Mucosa of descending colon (tissue), 3 donors: Measurements from ENCODE around the gene MON1A. TPM values are rescaled to one million over a fixed set of nuclear protein-coding genes. Genes with fewer than 3 reads are reported as not detected.
"Not testable (repeated sequence)": the region's sequence is repeated elsewhere in the genome, so short reads cannot be mapped to it uniquely, and the experiment has no call there.

ENCODE experiments used
- ATAC-seq: fragments of 200-7000 bp; cut with Tn5 transposase; one replicate; pipeline ENCODE4 v1.9.1; 2020; ENCODE audit warnings: mild to moderate bottlenecking, moderate library complexity
- DNase-seq, 3 donors: peaks; one replicate each; pipeline ENCODE4 v3.0.0-alpha.2; 2020
- H3K36me3 ChIP-seq: fragments of 200-600 bp; one replicate; pipeline ENCODE4 v1.8.0; 2021; ENCODE audit warnings: low read depth, mild to moderate bottlenecking
- H3K4me1 ChIP-seq: fragments of 200-600 bp; one replicate; pipeline ENCODE4 v1.8.0; 2021; ENCODE audit warnings: low read depth, mild to moderate bottlenecking
- H3K4me3 ChIP-seq: fragments of 200-600 bp; one replicate; pipeline ENCODE4 v1.8.0; 2021; ENCODE audit warnings: mild to moderate bottlenecking
- H3K9me3 ChIP-seq: fragments of 200-600 bp; one replicate; pipeline ENCODE4 v1.8.0; 2021; ENCODE audit warnings: mild to moderate bottlenecking
- CTCF ChIP-seq: fragments of 200-600 bp; IDR thresholded peaks from one replicate; pipeline ENCODE4 v1.8.0; 2022; ENCODE audit warnings: antibody characterized with exemption, mild to moderate bottlenecking
- intact Hi-C, 2 donors: fragments of 100-400 bp; cut with DNase I in 1 of 2; cut with micrococcal nuclease in 1 of 2; formaldehyde crosslinking; loops; one replicate each; pipeline versions ENCODE4 v1.11.0 to v1.11.1; 2022; cut with DNase I, micrococcal nuclease
- total RNA-seq, 3 donors: library from RNA; stranded (reverse); fragmentation: NEBNext Ultra II Directional in 2 of 3; extraction: Animal tissue kit (Norgen Biotek cat#: 25700) in 2 of 3; gene quantifications; one replicate each; pipeline versions ENCODE4 v1.2.1 to v1.2.4, GENCODE V29; 2021 to 2023
- donor health status: DM: no; HTN: no; CAD: no; lungs with moderate emphysema.
- donor health status: DM: no; HTN: no; CAD: no.
- donor health status: DM: no; HTN: yes; CAD: no.

The MON1A gene
- total RNA-seq, 3 donors from 2014 or later = 6.9 to 13.3 (median 7.9) TPM

- Histone ChIP-seq H3K4me3 (peak within 1 kb of the TSS; percentile 38), H3K36me3 (no peaks in the 10 kb centered on the region), H3K4me1 (peaks cover 3% of the 10 kb centered on the region), H3K9me3 (no peaks in the 10 kb centered on the region)
- DNase-seq (peak; percentile 96 to 99 (median 97)), ATAC-seq (peak; percentile 98)
- no peak for TF ChIP-seq CTCF
- intact Hi-C loops = no loop called here
These were observed 10.5 kb upstream of the MON1A start, which contains the start of gene RBM6 for GRCh38 chr3:49939858-49940666. TSS of gene RBM6 (plus strand) at chr3:49940150. CDS start at chr3:49962642, 22,492 bp downstream.

- no peak for TF ChIP-seq CTCF
- Histone ChIP-seq H3K4me1 (peaks cover 3% of the 10 kb centered on the region), H3K36me3 (no peaks in the 10 kb centered on the region), H3K9me3 (no peaks in the 10 kb centered on the region), H3K4me3 (no peak overlapping the region)
- DNase-seq (peak in 1 of 3 donors; percentile 5), ATAC-seq (no peak)
- intact Hi-C loops = no loop called here
These were observed 7.5 kb upstream of the MON1A start for GRCh38 chr3:49937090-49937489.

GRCh38 chr3:49932281-49932680 is 2.7 kb upstream of the MON1A start:
- H3K4me3 ChIP-seq, H3K9me3 ChIP-seq, ATAC-seq, DNase-seq, H3K4me1 ChIP-seq, intact Hi-C loops, H3K36me3 ChIP-seq: not testable (repeated sequence)

GRCh38 chr3:49930922-49931321 is 1.3 kb upstream of the MON1A start:
- TF ChIP-seq CTCF = no peak
- intact Hi-C loops = no loop called here
- DNase-seq (no peak), ATAC-seq (no peak)
- H3K4me3 ChIP-seq = no peak overlapping the region
- no peaks in the 10 kb centered on the region for H3K9me3 ChIP-seq
- H3K36me3 ChIP-seq = no peaks in the 10 kb centered on the region
- peaks cover 10% of the 10 kb centered on the region for H3K4me1 ChIP-seq

- ATAC-seq (peak; percentile 20), DNase-seq (peak in 1 of 3 donors; percentile 19)
- Histone ChIP-seq H3K36me3 (no peaks in the 10 kb centered on the region), H3K4me1 (peaks cover 10% of the 10 kb centered on the region), H3K4me3 (peak overlapping the region; percentile 63), H3K9me3 (no peaks in the 10 kb centered on the region)
- intact Hi-C loops = no loop called here
- TF ChIP-seq CTCF = no peak
These were observed 618 bp upstream of the MON1A start for GRCh38 chr3:49930168-49930690.

GRCh38 chr3:49928481-49929017 is 1.1 kb downstream of the MON1A start:
- intact Hi-C loops = no loop called here
- no peaks in the 10 kb centered on the region for H3K36me3 ChIP-seq
- TF ChIP-seq CTCF = no peak
- peaks cover 10% of the 10 kb centered on the region for H3K4me1 ChIP-seq
- DNase-seq = peak in 2 of 3 donors; percentile 19 to 48
- H3K4me3 ChIP-seq = no peak overlapping the region
- H3K9me3 ChIP-seq = no peaks in the 10 kb centered on the region
- peak; percentile 15 for ATAC-seq
